HepG2 (cell line): Measurements from ENCODE around the gene TBCD. TPM values are rescaled to one million over a fixed set of nuclear protein-coding genes. Genes with fewer than 3 reads are reported as not detected.
A peak's percentile ranks its signal among the peaks of the same experiment; 100 is the strongest.

Experiments used
- ATAC-seq: fragments of 200-7000 bp; cut with Tn5 transposase; 3 replicates; pipeline ENCODE4 v1.9.1; 2020; ENCODE audit warnings: mild to moderate bottlenecking, moderate library complexity
- BruUV-seq: library from RNA; stranded (reverse); fragments of 400-500 nt; replicated peaks from 2 replicates; lab custom pipeline; 2021; lab: Mats Ljungman, UMichigan
- CTCF ChIA-PET: fragments of 300-600 bp; formaldehyde crosslinking; extraction: SDS; loops from one replicate; lab custom pipeline; 2021; ENCODE audit warnings: low total read pairs, inconsistent platforms, low intra/inter-chr PET ratio; lab: Yijun Ruan, JAX
- POLR2A ChIA-PET: fragments of 350-600 bp; sonication (Branson Sonifier 250); formaldehyde crosslinking; loops from one replicate; lab custom pipeline; 2020; ENCODE audit warnings: antibody characterized with exemption, inconsistent platforms; lab: Yijun Ruan, JAX
- DNase-seq: peaks from one replicate; pipeline ENCODE4 v3.0.0-alpha.2; 2015; ENCODE audit warnings: low spot score
- FAIRE-seq: peaks from 3 replicates; lab custom pipeline; 2011; peaks lifted over from hg19 to GRCh38; lab: Jason Lieb, UNC
- H2AFZ ChIP-seq: one replicate; pipeline ENCODE4 v1.6.1; 2011; ENCODE audit warnings: low read length, inconsistent platforms
- H3K27ac ChIP-seq: fragments of 300-600 bp; 3 replicates; pipeline ENCODE4 v1.8.0; 2011; ENCODE audit warnings: mixed run types, mild to moderate bottlenecking, mixed read lengths, low read length, inconsistent platforms; ENCODE audit not compliant: insufficient read depth; ENCODE audit errors: extremely low read length
- H3K27me3 ChIP-seq, 2 experiments: fragments of 200-600 bp in 1 of 2; 2 replicates in 1 of 2; 3 replicates in 1 of 2; pipeline versions ENCODE4 v1.6.0 to v1.8.0; 2011; ENCODE audit warnings: low read length in 2 of 2, mild to moderate bottlenecking in 2 of 2, moderate library complexity in 2 of 2, inconsistent platforms in 1 of 2; ENCODE audit not compliant: insufficient read depth in 2 of 2, control insufficient read depth in 1 of 2
- H3K36me3 ChIP-seq, 2 experiments: fragments of 200-600 bp in 1 of 2; replicated peaks in 1 of 2; 2 replicates in 1 of 2; 3 replicates in 1 of 2; pipeline versions ENCODE4 v1.5.1 to v1.8.0; 2011; ENCODE audit warnings: low read length in 2 of 2, inconsistent platforms in 1 of 2; ENCODE audit not compliant: insufficient read depth in 2 of 2, control insufficient read depth in 1 of 2
- H3K4me1 ChIP-seq: 2 replicates; pipeline ENCODE4 v1.5.1; 2012; ENCODE audit warnings: low read length, inconsistent platforms; ENCODE audit not compliant: insufficient read depth
- H3K4me2 ChIP-seq: 2 replicates; pipeline ENCODE4 v1.6.0; 2011; ENCODE audit warnings: low read depth, low read length, inconsistent platforms
- H3K4me3 ChIP-seq, 3 experiments: fragments of 200-600 bp in 1 of 3; sonication (generic), shearing (Covaris generic) in 1 of 3; replicated peaks in 1 of 3; 2 replicates each; pipeline ENCODE4 v1.5.1; 2011 to 2016; ENCODE audit warnings: low read length in 3 of 3, inconsistent platforms in 2 of 3, low read depth in 2 of 3, mild to moderate bottlenecking in 2 of 3, control low read depth in 1 of 3, mixed read lengths in 1 of 3; ENCODE audit not compliant: insufficient read depth in 1 of 3
- H3K79me2 ChIP-seq: one replicate; pipeline ENCODE4 v1.6.1; 2011; ENCODE audit warnings: low read length, inconsistent platforms; ENCODE audit not compliant: insufficient read depth
- H3K9ac ChIP-seq: 2 replicates; pipeline ENCODE4 v1.6.0; 2011; ENCODE audit warnings: mild to moderate bottlenecking, low read depth, low read length, inconsistent platforms; ENCODE audit not compliant: insufficient read depth
- H3K9me3 ChIP-seq: 2 replicates; pipeline ENCODE4 v1.5.1; 2012; ENCODE audit warnings: mild to moderate bottlenecking, low read length
- H4K20me1 ChIP-seq: 2 replicates; pipeline ENCODE4 v1.6.0; 2011; ENCODE audit warnings: inconsistent platforms, mild to moderate bottlenecking, low read length, moderate library complexity; ENCODE audit not compliant: insufficient read depth
- CSRNP2 ChIP-seq: sonication (generic); formaldehyde crosslinking; conservative IDR thresholded peaks from 2 replicates; pipeline ENCODE4 v1.8.0; 2022; ENCODE audit warnings: low read depth, missing genetic modification reagents
- FOXA3 ChIP-seq: IDR thresholded peaks from 2 replicates; pipeline ENCODE4 v1.6.1; 2016; ENCODE audit warnings: missing genetic modification reagents, missing compliant biosample characterization
- FOXK1 ChIP-seq: sonication (generic); formaldehyde crosslinking; IDR thresholded peaks from 2 replicates; pipeline ENCODE4 v1.4.0; 2020; ENCODE audit warnings: low read depth, missing genetic modification reagents, borderline replicate concordance
- KLF12 ChIP-seq: sonication (generic); formaldehyde crosslinking; IDR thresholded peaks from 2 replicates; pipeline ENCODE4 v1.4.0; 2020; ENCODE audit warnings: missing genetic modification reagents, borderline replicate concordance
- LCORL ChIP-seq, 2 experiments: fragments of 450-650 bp in 1 of 2; sonication (generic) in 1 of 2; formaldehyde crosslinking in 1 of 2; IDR thresholded peaks; 2 replicates each; pipeline versions ENCODE4 v1.5.0 to v1.6.1; 2017 to 2020; ENCODE audit warnings: antibody characterized with exemption in 1 of 2, missing genetic modification reagents in 1 of 2
- MAFK ChIP-seq, 2 experiments: IDR thresholded peaks in 1 of 2; conservative IDR thresholded peaks in 1 of 2; 2 replicates each; pipeline ENCODE4 v1.6.1; 2011; ENCODE audit warnings: improper control_type of control experiment in 2 of 2, low read length in 2 of 2
- PBX2 ChIP-seq: IDR thresholded peaks from 2 replicates; pipeline ENCODE4 v1.6.1; 2016; ENCODE audit warnings: control low read depth
- SMC3 ChIP-seq: IDR thresholded peaks from 2 replicates; pipeline ENCODE4 v1.6.1; 2011; ENCODE audit warnings: low read length, improper control_type of control experiment
- TRAFD1 ChIP-seq: sonication (generic); formaldehyde crosslinking; IDR thresholded peaks from 2 replicates; pipeline ENCODE4 v1.5.1; 2020; ENCODE audit warnings: missing genetic modification reagents, mild to moderate bottlenecking, borderline replicate concordance
- ZBTB7A ChIP-seq: sonication (generic); formaldehyde crosslinking; IDR thresholded peaks from 2 replicates; pipeline ENCODE4 v1.8.0; 2022; ENCODE audit warnings: mild to moderate bottlenecking, missing genetic modification reagents
- WGBS: methylation state at CpG from one replicate; pipeline ENCODE4 v1.1.6; 2017; ENCODE audit warnings: low lambda C conversion rate; 5-methylcytosine and 5-hydroxymethylcytosine counted together
- in situ Hi-C: cut with HindIII; loops from 2 replicates; pipeline ENCODE4 v1.10.0; 2017; ENCODE audit warnings: low pct_unique_long_range_greater_than_20kb; ENCODE audit not compliant: extremely low pct_ligation_motif_present
- intact Hi-C: fragments of 100-400 bp; cut with micrococcal nuclease; formaldehyde crosslinking; loops from one replicate; pipeline ENCODE4 v1.10.0; 2022; ENCODE audit not compliant: unreplicated experiment
- polyA plus RNA-seq, 8 experiments: library from polyadenylated mRNA; depleted of rRNA in 3 of 8; stranded (reverse) in 7 of 8; unstranded in 1 of 8; fragments of >200 nt; fragmentation: Illumina TruSeq in 4 of 8; extraction: Trizol in 4 of 8; gene quantifications; 2 replicates each; pipeline versions ENCODE4 v1.2.1 to v1.2.3, GENCODE V29; 2011 to 2016; ENCODE audit warnings: low read depth in 4 of 8, missing spikeins in 1 of 8, mixed read lengths in 1 of 8; ENCODE audit not compliant: insufficient read depth in 1 of 8
- total RNA-seq, 5 experiments: library from RNA; depleted of rRNA; stranded (reverse); fragments of >200 nt; fragmentation: Illumina TruSeq; extraction: Trizol; gene quantifications; 2 replicates each; pipeline ENCODE4 v1.2.3, GENCODE V29; 2016; ENCODE audit warnings: low read depth in 1 of 5

Gene TBCD
- total and polyA plus RNA-seq, 2 of the 13 experiments (the other 11 are each of a cell fraction or from before 2014, with no cell fraction given), result 33.9 to 54.8 TPM

GRCh38 chr17:82835766-82836512 is 84.1 kb downstream of the TBCD start:
- Histone ChIP-seq H3K4me3 (no peak overlapping the region), H3K4me2 (no peak overlapping the region), H3K36me3 (peaks cover 2% of the 10 kb centered on the region in 2 experiments; a peak in 2 of 5 replicates), H4K20me1 (no peaks in the 10 kb centered on the region), H3K9ac (no peak overlapping the region), H3K27ac (no peak overlapping the region)
- no TSS peak for BruUV-seq
- ChIA-PET POLR2A (no interaction called here), CTCF (no interaction called here)
- TF ChIP-seq FOXA3 (CRISPR knock-in tag) (no peak), MAFK (conservative IDR thresholded peaks at IDR 0.05 in 1 of 2, IDR thresholded peaks at IDR 0.05 in 1 of 2; ENCODE audit: low read length in 2 of 2) (peak; percentile 18 to 52; a peak in 1 of 4 replicates)
- TF ChIP-seq, all 625 proteins: peak for 1
- in situ Hi-C loops (no loop called here), intact Hi-C loops (no loop called here)
- Histone ChIP-seq H3K79me2 (no peaks in the 10 kb centered on the region), H3K9me3 (no peaks in the 10 kb centered on the region), H2AFZ (no peak overlapping the region), H3K27me3 (no peaks in the 10 kb centered on the region), H3K4me1 (peaks cover 28% of the 10 kb centered on the region)
- DNase-seq (no peak), FAIRE-seq (no peak), ATAC-seq (no peak)
- WGBS, result 95% methylated on average over 28 of the region's 28 CpGs

GRCh38 chr17:82836823-82837357 is 85.0 kb downstream of the TBCD start:
- intact Hi-C loops (no loop called here), in situ Hi-C loops (no loop called here)
- FAIRE-seq, result no peak
- no peak for DNase-seq
- H3K9me3 ChIP-seq, result no peaks in the 10 kb centered on the region
- CTCF ChIA-PET, result no interaction called here
- no peak overlapping the region for H3K27ac ChIP-seq
- H3K9ac ChIP-seq, result no peak overlapping the region
- peaks cover 28% of the 10 kb centered on the region for H3K4me1 ChIP-seq
- H3K27me3 ChIP-seq, result no peaks in the 10 kb centered on the region
- no peak overlapping the region for H2AFZ ChIP-seq
- no peak overlapping the region for H3K4me3 ChIP-seq
- ATAC-seq, result no peak
- POLR2A ChIA-PET, result interaction anchor here (2.1 kb wide), 1 partner anchor 11 kb away, joined by 9 read pairs; no protein-coding TSS in a partner anchor
- BruUV-seq, result no TSS peak
- no peaks in the 10 kb centered on the region for H3K79me2 ChIP-seq
- 88% methylated on average over 12 of the region's 12 CpGs for WGBS
- H3K4me2 ChIP-seq, result no peak overlapping the region
- peaks cover 0 to 2% of the 10 kb centered on the region in 2 experiments; a peak in 2 of 5 replicates for H3K36me3 ChIP-seq
- no peaks in the 10 kb centered on the region for H4K20me1 ChIP-seq
- TF ChIP-seq TRAFD1 (CRISPR knock-in tag) (no peak), FOXK1 (no peak), SMC3 (peak; percentile 3; the same call in 1 of the 2 replicates), PBX2 (CRISPR knock-in tag) (no peak), LCORL (IDR thresholded peaks at IDR 0.05) (no peak), LCORL (CRISPR knock-in tag; IDR thresholded peaks at IDR 0.05) (no peak), ZBTB7A (CRISPR knock-in tag) (no peak), KLF12 (CRISPR knock-in tag) (peak; percentile 43; the same call in 1 of the 2 replicates), CSRNP2 (CRISPR knock-in tag) (no peak)
